ENCODE results near the gene NLGN1.

The NLGN1 gene

GRCh38 chr3:174098746-174099145, 701.2 kb downstream of the NLGN1 start:
- DNase-seq (ENCODE audit: low read depth), result no peak

GRCh38 chr3:174099724-174100123, 702.2 kb downstream of the NLGN1 start:
- no peak for DNase-seq (ENCODE audit: low read depth)

GRCh38 chr3:174100744-174101143, 703.2 kb downstream of the NLGN1 start:
- no peak for DNase-seq (ENCODE audit: low read depth)

DNA sequence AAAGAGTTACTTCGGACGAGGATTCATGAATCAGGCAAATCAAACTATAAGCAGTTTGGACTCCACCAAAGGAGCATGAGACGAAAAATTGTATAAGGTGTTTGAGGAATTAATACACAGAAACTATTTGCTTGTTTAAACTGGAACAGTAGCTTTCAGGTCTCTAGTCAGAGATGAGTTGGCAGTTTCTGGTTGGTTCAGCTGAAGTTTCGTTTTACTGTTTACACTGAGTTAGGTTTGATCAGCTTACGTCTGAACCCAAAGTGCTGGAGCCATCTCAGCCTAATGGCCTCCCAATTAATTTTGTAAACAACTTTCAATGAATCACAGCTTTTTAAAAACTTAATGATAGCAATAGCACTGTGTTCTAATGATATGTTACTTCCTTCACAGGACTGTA, 703.7 kb downstream of the NLGN1 start:
- DNase-seq (ENCODE audit: low read depth), result no peak

- DNase-seq (ENCODE audit: low read depth), result no peak
Observed at GRCh38 chr3:174102274-174102673, 704.7 kb downstream of the NLGN1 start.

DNA sequence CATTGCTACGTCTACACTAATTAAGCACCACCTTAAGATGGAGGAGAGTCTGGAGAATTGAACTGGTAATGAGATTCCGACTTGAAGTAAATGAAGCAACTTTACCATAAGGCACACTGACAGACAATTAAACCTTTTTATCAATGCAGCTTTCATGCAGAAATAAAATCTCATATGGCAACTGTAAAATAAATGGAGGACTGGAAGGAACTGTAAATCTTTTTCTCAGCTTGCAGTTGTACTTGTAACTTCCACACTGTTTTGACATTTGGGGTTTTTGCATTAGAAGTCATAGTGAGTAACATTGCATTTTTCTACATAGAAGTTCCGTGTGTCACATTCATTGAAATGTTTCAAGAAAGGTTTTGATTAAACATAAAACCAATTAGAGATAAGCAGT, 705.3 kb downstream of the NLGN1 start:
- DNase-seq (ENCODE audit: low read depth), result no peak

DNA sequence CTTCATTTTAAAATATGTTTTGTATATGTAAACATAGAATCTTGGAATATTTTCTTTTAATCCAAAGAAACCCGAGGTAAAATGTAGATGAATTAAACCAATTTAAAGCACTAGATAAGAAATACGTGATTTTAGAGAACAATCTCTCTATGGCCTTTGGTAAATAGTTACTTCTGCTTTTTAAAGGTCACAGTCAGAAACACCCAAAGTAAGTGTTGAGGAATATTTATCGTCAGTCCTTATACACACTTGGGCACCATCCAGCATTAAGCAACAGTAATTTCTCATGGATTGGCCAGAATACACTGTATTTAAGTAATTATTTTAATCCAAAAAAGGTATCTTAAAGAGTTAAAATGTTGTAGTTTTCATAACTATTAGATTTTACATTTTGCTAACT, 713.2 kb downstream of the NLGN1 start:
- DNase-seq (ENCODE audit: low read depth), result no peak

- no peak for DNase-seq (ENCODE audit: low read depth)
Observed at GRCh38 chr3:174111776-174112175, 714.2 kb downstream of the NLGN1 start.

- no peak for DNase-seq (ENCODE audit: low read depth)
Observed at GRCh38 chr3:174116421-174116820, 718.9 kb downstream of the NLGN1 start.

GRCh38 chr3:174120997-174121396, 723.5 kb downstream of the NLGN1 start:
- DNase-seq (ENCODE audit: low read depth), result no peak

DNA sequence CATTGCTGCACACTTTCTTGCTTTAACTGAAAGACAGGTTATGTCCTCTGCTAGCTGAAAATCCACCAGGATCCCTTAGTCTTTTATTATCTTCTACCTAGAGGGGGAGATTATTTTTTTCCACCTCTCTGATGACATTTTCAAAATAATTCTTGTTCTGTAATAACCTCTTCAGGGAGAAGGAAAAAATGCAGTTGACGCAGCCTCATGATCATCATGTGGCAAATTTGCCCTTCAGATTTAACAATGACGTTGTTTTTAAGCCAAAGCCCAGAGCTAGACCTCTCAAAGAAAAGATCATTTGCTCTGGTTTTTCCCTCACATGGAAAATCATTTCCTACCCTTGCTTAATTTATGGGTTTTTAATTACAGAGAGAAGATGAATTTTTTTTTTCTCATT, 724.9 kb downstream of the NLGN1 start:
- no peak for DNase-seq (ENCODE audit: low read depth)

- DNase-seq (ENCODE audit: low read depth), result no peak
Observed at GRCh38 chr3:174125267-174125824, 727.8 kb downstream of the NLGN1 start.

- DNase-seq (ENCODE audit: low read depth), result no peak
Observed at GRCh38 chr3:174126990-174127758, 729.6 kb downstream of the NLGN1 start.

DNA sequence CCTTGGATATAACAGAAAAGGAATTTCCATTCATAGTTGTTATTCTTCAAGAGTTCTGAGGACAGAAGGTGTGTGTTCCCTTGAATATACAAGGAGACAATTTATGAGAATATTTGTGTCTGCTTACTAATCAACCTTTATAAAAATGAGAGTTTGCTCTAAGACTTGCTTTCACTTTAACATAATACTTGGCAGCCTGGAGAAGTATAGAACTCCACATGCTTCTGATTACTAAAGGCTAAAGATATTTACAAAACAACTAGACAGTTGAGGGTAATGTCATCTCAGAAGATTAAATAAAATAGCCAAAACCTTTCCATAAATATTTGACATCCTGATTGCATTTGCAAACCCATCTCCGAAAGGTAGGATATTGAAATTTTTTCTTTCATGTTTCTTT, 734.5 kb downstream of the NLGN1 start:
- DNase-seq (ENCODE audit: low read depth), result no peak

DNA sequence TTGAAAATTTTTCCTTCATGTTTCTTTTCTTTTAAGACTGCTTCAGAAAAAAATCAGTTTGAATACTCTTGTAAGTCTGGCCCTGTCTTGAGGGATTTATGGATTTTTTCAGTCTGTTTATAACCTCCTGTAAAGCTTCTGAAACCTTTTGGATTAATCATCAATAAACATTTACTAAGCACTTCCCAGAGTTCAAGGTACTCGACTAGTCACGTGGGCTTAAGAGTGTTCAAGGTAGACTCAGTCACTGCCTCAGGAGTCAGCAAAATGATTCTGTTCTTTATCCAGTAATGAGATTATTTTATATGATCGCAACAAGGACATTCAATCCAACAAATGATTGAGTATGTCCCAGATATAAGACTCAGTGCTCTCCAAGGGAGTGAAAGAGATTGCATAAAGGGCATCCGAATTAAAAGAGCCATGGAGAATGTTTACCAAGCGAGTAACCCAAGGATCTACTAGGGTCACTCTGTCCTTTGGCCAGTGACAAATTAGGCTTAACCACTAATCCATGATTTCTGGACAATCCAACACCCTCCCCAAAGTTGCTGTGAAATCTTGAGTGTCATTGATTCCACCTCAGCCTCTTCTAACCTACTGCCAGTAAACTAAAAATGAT, 735.0 kb downstream of the NLGN1 start:
- DNase-seq (ENCODE audit: low read depth), result no peak

GRCh38 chr3:174146008-174146407, 748.5 kb downstream of the NLGN1 start:
- DNase-seq (ENCODE audit: low read depth), result no peak

- no peak for DNase-seq (ENCODE audit: low read depth)
Observed at GRCh38 chr3:174147798-174148197, 750.3 kb downstream of the NLGN1 start.

DNA sequence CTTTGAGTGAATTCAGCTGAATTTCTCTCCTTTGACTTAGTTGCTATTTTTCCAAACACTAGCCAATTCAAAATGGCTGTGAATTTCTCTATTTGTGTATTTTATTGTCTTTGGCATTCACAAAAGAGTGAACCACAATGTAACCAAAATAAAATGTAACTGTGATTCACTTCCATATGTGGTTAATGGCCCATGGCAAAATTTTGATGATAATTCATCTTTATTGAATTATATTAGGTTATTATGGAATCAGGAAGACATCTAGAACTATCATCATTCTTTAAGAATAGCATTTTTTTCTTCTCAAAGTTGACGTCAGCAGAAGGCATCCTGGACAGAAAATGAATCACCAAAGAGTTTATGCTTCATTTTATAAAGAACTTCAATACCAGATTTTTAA, 756.3 kb downstream of the NLGN1 start:
- DNase-seq (ENCODE audit: low read depth), result no peak

GRCh38 chr3:174156200-174156599, 758.7 kb downstream of the NLGN1 start:
- no peak for DNase-seq (ENCODE audit: low read depth)

- no peak for DNase-seq (ENCODE audit: low read depth)
Observed at GRCh38 chr3:174158674-174159073, 761.1 kb downstream of the NLGN1 start.

DNA sequence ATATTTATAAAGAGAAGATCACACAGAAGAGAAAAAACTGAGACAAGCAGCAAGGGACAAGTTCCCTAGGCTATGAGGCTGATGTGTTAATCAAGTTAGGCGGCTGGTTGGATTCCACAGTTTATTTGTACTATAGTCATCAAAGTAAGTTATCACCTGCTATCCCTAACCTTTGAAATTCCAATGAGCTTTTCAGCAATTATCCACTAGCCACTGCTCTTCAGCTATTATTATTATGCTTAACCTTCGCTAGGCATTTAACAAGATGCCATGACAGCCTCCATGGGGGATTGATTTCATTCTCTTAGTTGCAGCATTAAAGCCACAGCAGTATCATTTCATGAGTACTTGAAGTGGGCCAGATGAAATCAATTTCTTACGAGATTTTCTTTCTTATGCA, 762.1 kb downstream of the NLGN1 start:
- no peak for DNase-seq (ENCODE audit: low read depth)

DNA sequence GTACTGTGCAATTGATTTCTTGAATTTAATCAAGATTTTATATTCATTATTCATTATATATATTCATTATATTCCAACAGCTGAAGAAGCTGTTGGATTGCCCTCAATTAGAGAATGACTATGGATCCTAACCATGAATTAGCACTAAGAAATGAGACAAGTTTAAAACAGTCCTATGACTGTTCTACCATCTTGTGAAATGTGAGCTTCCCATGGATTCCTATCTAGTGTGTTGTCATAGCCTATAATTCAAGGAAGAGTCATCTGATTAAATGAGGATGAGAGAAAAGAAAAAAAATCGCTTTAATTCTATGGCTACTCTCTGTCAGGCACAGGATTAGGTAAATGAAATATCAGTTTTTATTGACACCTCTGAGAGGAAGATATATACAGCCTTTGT, 765.0 kb downstream of the NLGN1 start:
- DNase-seq (ENCODE audit: low read depth), result no peak

GRCh38 chr3:174168026-174168425, 770.5 kb downstream of the NLGN1 start:
- DNase-seq (ENCODE audit: low read depth), result no peak
